Ishikawa (cell line): ENCODE measurements around the gene AGAP3.

Experiments used
- CEBPB ChIP-seq: IDR thresholded peaks from 2 replicates; pipeline ENCODE4 v1.6.1; 2012
- CREB1 ChIP-seq: IDR thresholded peaks from 2 replicates; pipeline ENCODE4 v1.6.1; 2012; ENCODE audit warnings: low read depth
- EGR1 ChIP-seq: IDR thresholded peaks from 2 replicates; pipeline ENCODE4 v1.6.1; 2012
- EP300 ChIP-seq: IDR thresholded peaks from 2 replicates; pipeline ENCODE4 v1.6.1; 2012; ENCODE audit warnings: borderline replicate concordance
- FOXM1 ChIP-seq: IDR thresholded peaks from 2 replicates; pipeline ENCODE4 v1.6.1; 2012; ENCODE audit warnings: low read depth, borderline replicate concordance
- MAX ChIP-seq: IDR thresholded peaks from 2 replicates; pipeline ENCODE4 v1.6.1; 2012
- NFIC ChIP-seq: IDR thresholded peaks from 2 replicates; pipeline ENCODE4 v1.6.1; 2012
- RAD21 ChIP-seq: IDR thresholded peaks from 2 replicates; pipeline ENCODE4 v1.6.1; 2012; ENCODE audit warnings: low read depth
- TAF1 ChIP-seq: IDR thresholded peaks from 2 replicates; pipeline ENCODE4 v1.6.1; 2012; ENCODE audit warnings: low read depth, mild to moderate bottlenecking
- TCF12 ChIP-seq: IDR thresholded peaks from 2 replicates; pipeline ENCODE4 v1.6.1; 2012; ENCODE audit warnings: low read depth
- TEAD4 ChIP-seq: IDR thresholded peaks from 2 replicates; pipeline ENCODE4 v1.6.1; 2012
- USF1 ChIP-seq: IDR thresholded peaks from 2 replicates; pipeline ENCODE4 v1.6.1; 2012
- YY1 ChIP-seq: IDR thresholded peaks from 2 replicates; pipeline ENCODE4 v1.6.1; 2012; ENCODE audit warnings: low read depth
- ZBTB7A ChIP-seq: IDR thresholded peaks from 2 replicates; pipeline ENCODE4 v1.6.1; 2012; ENCODE audit warnings: low read depth
- TF ChIP-seq, protein P1 (sequence below): IDR thresholded peaks from 2 replicates; pipeline ENCODE4 v1.6.1; 2012; ENCODE audit warnings: low read depth, mild to moderate bottlenecking

The AGAP3 gene

DNA sequence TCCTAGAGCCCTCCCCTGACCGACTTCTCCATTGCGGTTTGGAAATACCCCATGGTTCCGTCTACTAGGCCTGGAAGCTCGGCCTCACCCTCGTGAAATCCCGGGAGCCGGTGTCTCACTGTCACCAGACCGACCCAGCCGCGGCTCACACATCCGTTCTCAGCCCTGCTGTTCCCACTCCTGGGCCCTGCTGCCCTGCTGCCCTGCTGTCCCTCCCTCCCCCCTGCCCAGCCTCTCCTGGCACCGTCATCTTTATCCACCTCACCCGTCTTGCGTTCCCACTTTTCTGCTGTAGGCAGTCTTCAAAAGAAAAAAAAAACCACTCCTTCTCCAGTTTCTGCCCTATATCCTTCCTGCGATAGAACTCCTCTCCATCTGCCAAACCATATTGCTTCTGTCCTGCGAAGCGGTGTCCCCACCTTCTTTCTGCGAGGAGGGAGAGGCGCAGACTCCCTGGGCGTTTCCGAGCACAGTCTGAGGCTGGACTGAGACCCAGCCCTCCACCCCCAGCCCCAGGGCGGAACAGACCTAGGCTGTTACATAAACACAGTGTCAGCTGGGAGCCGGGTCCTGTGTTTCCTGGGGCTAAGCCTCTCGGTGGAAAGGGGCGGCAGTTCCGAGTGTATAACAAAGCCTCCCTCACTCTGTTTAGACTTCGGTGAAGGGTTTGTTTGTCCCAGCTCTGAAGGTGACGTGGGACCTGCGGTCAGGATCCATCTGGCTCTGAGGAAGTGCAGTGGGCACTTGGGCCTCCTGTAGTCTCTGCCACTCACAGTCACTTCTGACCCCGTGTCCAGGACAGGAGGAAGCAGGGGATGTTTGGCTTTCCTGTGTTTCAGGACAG, 2.8 kb downstream of the AGAP3 start:
- TF ChIP-seq TEAD4 = no peak
- TF ChIP-seq NFIC = no peak
- TF ChIP-seq, protein P1, sequence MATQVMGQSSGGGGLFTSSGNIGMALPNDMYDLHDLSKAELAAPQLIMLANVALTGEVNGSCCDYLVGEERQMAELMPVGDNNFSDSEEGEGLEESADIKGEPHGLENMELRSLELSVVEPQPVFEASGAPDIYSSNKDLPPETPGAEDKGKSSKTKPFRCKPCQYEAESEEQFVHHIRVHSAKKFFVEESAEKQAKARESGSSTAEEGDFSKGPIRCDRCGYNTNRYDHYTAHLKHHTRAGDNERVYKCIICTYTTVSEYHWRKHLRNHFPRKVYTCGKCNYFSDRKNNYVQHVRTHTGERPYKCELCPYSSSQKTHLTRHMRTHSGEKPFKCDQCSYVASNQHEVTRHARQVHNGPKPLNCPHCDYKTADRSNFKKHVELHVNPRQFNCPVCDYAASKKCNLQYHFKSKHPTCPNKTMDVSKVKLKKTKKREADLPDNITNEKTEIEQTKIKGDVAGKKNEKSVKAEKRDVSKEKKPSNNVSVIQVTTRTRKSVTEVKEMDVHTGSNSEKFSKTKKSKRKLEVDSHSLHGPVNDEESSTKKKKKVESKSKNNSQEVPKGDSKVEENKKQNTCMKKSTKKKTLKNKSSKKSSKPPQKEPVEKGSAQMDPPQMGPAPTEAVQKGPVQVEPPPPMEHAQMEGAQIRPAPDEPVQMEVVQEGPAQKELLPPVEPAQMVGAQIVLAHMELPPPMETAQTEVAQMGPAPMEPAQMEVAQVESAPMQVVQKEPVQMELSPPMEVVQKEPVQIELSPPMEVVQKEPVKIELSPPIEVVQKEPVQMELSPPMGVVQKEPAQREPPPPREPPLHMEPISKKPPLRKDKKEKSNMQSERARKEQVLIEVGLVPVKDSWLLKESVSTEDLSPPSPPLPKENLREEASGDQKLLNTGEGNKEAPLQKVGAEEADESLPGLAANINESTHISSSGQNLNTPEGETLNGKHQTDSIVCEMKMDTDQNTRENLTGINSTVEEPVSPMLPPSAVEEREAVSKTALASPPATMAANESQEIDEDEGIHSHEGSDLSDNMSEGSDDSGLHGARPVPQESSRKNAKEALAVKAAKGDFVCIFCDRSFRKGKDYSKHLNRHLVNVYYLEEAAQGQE = no peak
- TF ChIP-seq CEBPB = no peak
- TF ChIP-seq YY1 = no peak
- TF ChIP-seq CREB1 = no peak
- TF ChIP-seq TCF12 = no peak
- TF ChIP-seq RAD21 = no peak
- TF ChIP-seq ZBTB7A = no peak
- TF ChIP-seq USF1 = no peak
- no peak for TF ChIP-seq TAF1
- no peak for TF ChIP-seq EGR1
- TF ChIP-seq FOXM1 = no peak
- TF ChIP-seq MAX = no peak
- no peak for TF ChIP-seq EP300

DNA sequence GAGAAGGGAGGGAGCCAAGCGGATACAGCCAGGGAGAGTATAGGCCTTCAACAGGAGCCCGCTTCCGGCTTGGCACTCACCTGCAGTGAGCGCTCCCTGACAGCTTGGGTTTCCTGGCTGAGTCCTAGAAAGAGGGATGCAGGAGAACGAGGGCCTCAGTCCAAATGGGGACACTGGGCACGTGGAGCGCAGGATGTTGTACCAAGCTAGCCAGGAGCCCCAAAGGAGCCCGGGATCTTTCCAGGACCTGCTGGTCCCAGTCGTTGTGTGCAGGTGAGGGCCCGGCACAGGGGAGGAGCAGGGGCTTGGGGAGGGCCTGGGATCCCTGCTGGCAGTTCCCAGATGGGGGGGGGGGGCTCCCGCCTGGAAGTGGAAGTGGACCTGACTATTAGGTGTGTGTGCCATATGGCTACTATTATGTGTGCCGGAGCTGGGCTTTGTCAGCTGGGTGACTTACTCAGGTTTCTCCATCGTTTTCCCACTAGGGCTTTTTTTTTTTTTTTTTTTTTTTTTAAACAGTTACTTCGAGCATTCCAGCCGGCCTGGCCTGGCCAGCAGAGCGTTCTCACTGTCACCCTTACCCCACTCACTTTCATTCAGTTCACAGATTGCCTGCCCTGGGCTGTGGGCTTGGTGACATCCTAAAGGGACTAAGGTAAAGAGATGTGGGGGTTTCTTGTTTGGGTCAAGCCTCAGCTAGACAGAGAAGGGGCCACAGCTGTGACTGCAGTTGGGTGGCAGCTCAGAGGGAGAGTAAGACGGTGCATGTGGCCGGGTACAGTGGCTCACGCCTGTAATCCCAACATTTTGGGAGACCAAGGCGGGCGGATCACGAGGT, 3.8 kb downstream of the AGAP3 start:
- TF ChIP-seq EP300 (no peak), TCF12 (no peak), RAD21 (no peak), FOXM1 (no peak), TEAD4 (no peak)

GRCh38 chr7:151091003-151091402, 4.7 kb downstream of the AGAP3 start:
- TF ChIP-seq YY1 = no peak
- no peak for TF ChIP-seq FOXM1
- no peak for TF ChIP-seq ZBTB7A
- no peak for TF ChIP-seq MAX
- no peak for TF ChIP-seq USF1
- no peak for TF ChIP-seq TEAD4
- no peak for TF ChIP-seq RAD21
- no peak for TF ChIP-seq CREB1
- TF ChIP-seq EGR1 = no peak
- TF ChIP-seq EP300 = no peak
- TF ChIP-seq TAF1 = no peak
- TF ChIP-seq CEBPB = no peak
- TF ChIP-seq, protein P1 = no peak

- no peak for TF ChIP-seq TAF1
- no peak for TF ChIP-seq EP300
- TF ChIP-seq YY1 = no peak
- no peak for TF ChIP-seq EGR1
- no peak for TF ChIP-seq TEAD4
- TF ChIP-seq RAD21 = peak; percentile 25; the same call in 1 of the 2 replicates
- TF ChIP-seq NFIC = no peak
Observed at GRCh38 chr7:151091431-151091830, 5.2 kb downstream of the AGAP3 start.

GRCh38 chr7:151091988-151092387, 5.7 kb downstream of the AGAP3 start:
- TF ChIP-seq EGR1 = no peak
- TF ChIP-seq CEBPB = no peak
- no peak for TF ChIP-seq USF1
